ENCODE results near the gene RAB14.
"Not testable (repeated sequence)": the region's sequence is repeated elsewhere in the genome, so short reads cannot be mapped to it uniquely, and the experiment has no call there.

Gene RAB14

DNA sequence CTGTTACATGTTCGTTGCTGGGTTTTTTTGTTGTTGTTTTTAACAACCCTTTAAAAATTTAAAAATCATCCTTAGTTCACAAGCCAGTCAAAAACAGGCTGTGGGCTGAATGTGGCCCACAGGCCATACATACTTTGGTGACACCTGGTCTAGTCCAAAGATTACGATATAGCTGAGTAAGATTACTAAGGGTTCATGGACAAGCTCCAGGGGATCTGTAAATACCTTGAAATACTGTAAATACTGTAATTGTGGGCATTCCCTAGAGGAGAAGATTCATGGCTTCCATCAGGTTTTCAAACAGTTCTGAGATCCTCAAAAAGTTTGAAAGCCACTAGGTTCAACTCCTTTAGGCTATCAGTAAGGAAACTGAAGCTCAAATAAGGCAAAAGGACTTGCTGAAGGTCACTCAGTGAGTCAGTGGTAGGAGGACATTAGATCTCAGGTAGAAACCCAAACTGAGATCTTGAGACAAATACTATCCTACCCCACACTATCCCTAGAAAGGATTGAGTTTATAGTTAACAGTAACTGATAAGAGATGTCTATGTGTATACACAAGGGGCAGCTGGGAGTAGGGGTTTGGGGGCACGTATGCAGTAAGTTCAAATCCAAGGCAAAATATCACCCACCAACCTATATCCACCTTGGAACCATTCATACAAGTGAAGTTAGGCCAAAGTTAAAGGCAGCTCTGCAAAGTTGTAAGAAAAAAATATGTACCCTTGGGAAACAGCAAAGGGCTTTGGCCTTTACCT, 17.8 kb downstream of the RAB14 start:
- no peak for DNase-seq (ENCODE audit: low read depth)
- no peak overlapping the region for H3K4me3 ChIP-seq (ENCODE audit: low read depth, low read length)

DNA sequence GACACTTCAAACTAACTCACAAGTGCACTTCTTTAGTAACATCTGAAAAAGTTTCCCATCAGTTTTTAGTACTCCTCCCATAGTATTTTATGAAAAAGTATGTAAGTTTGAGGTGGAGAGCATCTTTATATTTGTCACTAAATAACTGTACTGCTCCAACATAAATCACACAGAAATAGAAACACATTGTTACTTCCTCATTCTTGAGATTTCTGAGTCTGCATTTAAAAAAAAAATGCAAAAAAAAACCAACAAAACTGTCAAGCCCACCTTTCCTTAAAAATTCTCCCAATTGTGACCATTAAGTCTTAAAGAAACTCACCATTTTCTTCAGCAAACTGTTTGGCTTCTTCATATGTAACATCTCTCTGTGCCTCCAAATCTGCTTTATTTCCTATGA, 18.7 kb downstream of the RAB14 start:
- TF ChIP-seq, protein P1, sequence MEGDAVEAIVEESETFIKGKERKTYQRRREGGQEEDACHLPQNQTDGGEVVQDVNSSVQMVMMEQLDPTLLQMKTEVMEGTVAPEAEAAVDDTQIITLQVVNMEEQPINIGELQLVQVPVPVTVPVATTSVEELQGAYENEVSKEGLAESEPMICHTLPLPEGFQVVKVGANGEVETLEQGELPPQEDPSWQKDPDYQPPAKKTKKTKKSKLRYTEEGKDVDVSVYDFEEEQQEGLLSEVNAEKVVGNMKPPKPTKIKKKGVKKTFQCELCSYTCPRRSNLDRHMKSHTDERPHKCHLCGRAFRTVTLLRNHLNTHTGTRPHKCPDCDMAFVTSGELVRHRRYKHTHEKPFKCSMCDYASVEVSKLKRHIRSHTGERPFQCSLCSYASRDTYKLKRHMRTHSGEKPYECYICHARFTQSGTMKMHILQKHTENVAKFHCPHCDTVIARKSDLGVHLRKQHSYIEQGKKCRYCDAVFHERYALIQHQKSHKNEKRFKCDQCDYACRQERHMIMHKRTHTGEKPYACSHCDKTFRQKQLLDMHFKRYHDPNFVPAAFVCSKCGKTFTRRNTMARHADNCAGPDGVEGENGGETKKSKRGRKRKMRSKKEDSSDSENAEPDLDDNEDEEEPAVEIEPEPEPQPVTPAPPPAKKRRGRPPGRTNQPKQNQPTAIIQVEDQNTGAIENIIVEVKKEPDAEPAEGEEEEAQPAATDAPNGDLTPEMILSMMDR (IDR thresholded peaks at IDR 0.05; ENCODE audit: low read depth, low read length, missing control alignments) = no peak
- no peak for DNase-seq (ENCODE audit: low read depth)
- in situ Hi-C loops (cut with HindIII; ENCODE audit: low sequenced_read_pairs) = no loop called here
- no peak overlapping the region for H3K4me3 ChIP-seq (ENCODE audit: low read depth, low read length)

More for the DNA sequence above, 17.8 kb downstream of the RAB14 start:
- in situ Hi-C loops (cut with HindIII; ENCODE audit: low sequenced_read_pairs) = no loop called here
- TF ChIP-seq, protein P1 (IDR thresholded peaks at IDR 0.05; ENCODE audit: low read depth, low read length, missing control alignments) = no peak

GRCh38 chr9:121182101-121182836, 19.4 kb downstream of the RAB14 start:
- no peak for DNase-seq (ENCODE audit: low read depth)
- TF ChIP-seq, protein P1 (IDR thresholded peaks at IDR 0.05; ENCODE audit: low read depth, low read length, missing control alignments) = no peak
- H3K4me3 ChIP-seq (ENCODE audit: low read depth, low read length) = no peak overlapping the region
- in situ Hi-C loops (cut with HindIII; ENCODE audit: low sequenced_read_pairs) = no loop called here

- DNase-seq (ENCODE audit: low read depth) = no peak
- in situ Hi-C loops (cut with HindIII; ENCODE audit: low sequenced_read_pairs) = no loop called here
- TF ChIP-seq, protein P1 (IDR thresholded peaks at IDR 0.05; ENCODE audit: low read depth, low read length, missing control alignments) = no peak
These were observed 21.6 kb downstream of the RAB14 start for GRCh38 chr9:121179930-121180681.

GRCh38 chr9:121179373-121179721, 22.3 kb downstream of the RAB14 start:
- in situ Hi-C loops (cut with HindIII; ENCODE audit: low sequenced_read_pairs); DNase-seq (ENCODE audit: low read depth); H3K4me3 ChIP-seq (ENCODE audit: low read depth, low read length): not testable (repeated sequence)

More at GRCh38 chr9:121179930-121180681, 21.6 kb downstream of the RAB14 start:
- H3K4me3 ChIP-seq (ENCODE audit: low read depth, low read length) = no peak overlapping the region

DNA sequence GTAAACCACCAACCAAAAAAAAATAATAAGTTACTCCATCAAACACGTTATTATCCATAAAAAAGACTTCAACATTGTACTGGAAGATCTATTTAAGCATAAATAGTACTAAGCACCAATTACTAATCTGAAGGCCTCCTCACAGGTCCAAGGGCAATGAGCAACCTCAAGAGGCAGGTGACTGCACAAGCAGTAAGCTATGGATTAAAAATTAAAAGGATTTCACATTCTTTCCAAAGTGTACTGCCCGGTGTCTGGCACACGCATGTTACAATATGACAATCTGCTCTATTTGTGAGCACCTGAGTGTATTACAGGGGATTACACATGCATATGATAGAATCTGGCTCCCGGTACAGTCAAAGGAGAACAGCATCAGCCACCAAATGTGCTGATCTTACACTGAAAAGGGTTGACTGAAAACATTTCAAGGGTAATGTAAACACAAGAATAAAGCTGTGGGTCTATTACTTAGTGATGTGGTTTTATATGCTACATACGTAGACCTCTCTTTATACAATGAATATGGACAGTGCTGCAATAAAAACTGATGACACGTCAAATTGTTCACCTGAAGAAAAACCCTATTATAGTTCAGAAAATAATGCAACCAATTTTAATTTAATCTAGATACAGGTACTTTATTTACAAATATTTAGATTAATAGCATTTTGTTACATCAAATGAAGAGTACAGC, 22.8 kb downstream of the RAB14 start:
- no peak overlapping the region for H3K4me3 ChIP-seq (ENCODE audit: low read depth, low read length)
- no peak for DNase-seq (ENCODE audit: low read depth)
- TF ChIP-seq, protein P1 (IDR thresholded peaks at IDR 0.05; ENCODE audit: low read depth, low read length, missing control alignments) = no peak
- in situ Hi-C loops (cut with HindIII; ENCODE audit: low sequenced_read_pairs) = no loop called here
